PFSK-1 (cell line): ENCODE measurements around the gene CEP41.

Source experiments
- FOXP2 ChIP-seq: optimal IDR thresholded peaks from 2 replicates; pipeline ENCODE3; 2011; ENCODE audit warnings: borderline replicate concordance, control low read depth, inconsistent platforms; ENCODE audit not compliant: insufficient read depth; ENCODE audit errors: extremely low read length, extremely low read depth
- POLR2AphosphoS5 ChIP-seq: IDR thresholded peaks from 2 replicates; pipeline ENCODE4 v1.6.1; 2012; ENCODE audit warnings: low read depth, mild to moderate bottlenecking, control low read depth, low read length, moderate library complexity
- REST ChIP-seq, 2 experiments: IDR thresholded peaks; 2 replicates each; pipeline versions ENCODE4 v1.6.1 to v1.8.0; 2011 to 2012; ENCODE audit warnings: low read depth in 2 of 2, low read length in 2 of 2, control low read depth in 1 of 2, inconsistent platforms in 1 of 2, mild to moderate bottlenecking in 1 of 2, moderate library complexity in 1 of 2; ENCODE audit not compliant: insufficient read depth in 1 of 2
- SIN3A ChIP-seq: IDR thresholded peaks from 2 replicates; pipeline ENCODE4 v1.6.1; 2012; ENCODE audit warnings: mild to moderate bottlenecking, low read length, moderate library complexity, borderline replicate concordance; ENCODE audit not compliant: insufficient read depth
- TAF1 ChIP-seq: IDR thresholded peaks from 2 replicates; pipeline ENCODE4 v1.6.1; 2012; ENCODE audit warnings: low read length, control low read depth, borderline replicate concordance; ENCODE audit not compliant: insufficient read depth

GRCh38 chr7:130420943-130421578 is 19.8 kb downstream of the CEP41 start:
- no peak for TF ChIP-seq REST (IDR thresholded peaks at IDR 0.05; ENCODE audit: insufficient read depth in 1 of 2, low read depth in 2 of 2, low read length in 2 of 2)
- no peak for TF ChIP-seq SIN3A
- no peak for TF ChIP-seq POLR2AphosphoS5
- no peak for TF ChIP-seq FOXP2
- TF ChIP-seq TAF1 = no peak
